Heart left ventricle (tissue), 16 donors: ENCODE measurements around the gene FAM98C. TPM values are rescaled to one million over a fixed set of nuclear protein-coding genes. Genes with fewer than 3 reads are reported as not detected.
"Not testable (repeated sequence)": the region's sequence is repeated elsewhere in the genome, so short reads cannot be mapped to it uniquely, and the experiment has no call there.

Experiments used
- ATAC-seq, 4 donors: fragments of 200-7000 bp; cut with Tn5 transposase; one replicate each; pipeline ENCODE4 v1.9.1; 2020 to 2022; ENCODE audit warnings: moderate library complexity in 4 of 4, mild to moderate bottlenecking in 3 of 4, moderate number of reproducible peaks in 1 of 4
- DNase-seq, 5 donors: peaks; one replicate each; pipeline ENCODE4 v3.0.0-alpha.2; 2020
- H3K27ac ChIP-seq, 12 donors: fragments of 200-600 bp; sonication (generic) in 4 of 12; one replicate each; pipeline versions ENCODE4 v1.5.0 to v1.8.0; 2016 to 2022; ENCODE audit warnings: mild to moderate bottlenecking in 2 of 12
- H3K27me3 ChIP-seq, 9 donors: fragments of 200-600 bp; sonication (generic) in 2 of 9; one replicate each; pipeline versions ENCODE4 v1.5.1 to v1.8.0; 2016 to 2022; ENCODE audit warnings: mild to moderate bottlenecking in 3 of 9
- H3K36me3 ChIP-seq, 9 donors: fragments of 200-600 bp; sonication (generic) in 2 of 9; one replicate each; pipeline versions ENCODE4 v1.5.0 to v1.8.0; 2018 to 2022; ENCODE audit warnings: mild to moderate bottlenecking in 2 of 9
- H3K4me1 ChIP-seq, 12 donors: fragments of 200-600 bp; sonication (generic) in 4 of 12; one replicate each; pipeline versions ENCODE4 v1.5.0 to v1.8.0; 2016 to 2022; ENCODE audit warnings: mild to moderate bottlenecking in 3 of 12
- H3K4me3 ChIP-seq, 12 donors: fragments of 200-600 bp; sonication (generic) in 4 of 12; one replicate each; pipeline versions ENCODE4 v1.5.0 to v1.8.0; 2017 to 2022; ENCODE audit warnings: mild to moderate bottlenecking in 9 of 12, moderate library complexity in 4 of 12
- H3K9me3 ChIP-seq, 12 donors: fragments of 200-600 bp; sonication (generic) in 4 of 12; one replicate each; pipeline versions ENCODE4 v1.5.0 to v1.8.0; 2016 to 2022; ENCODE audit warnings: mild to moderate bottlenecking in 1 of 12
- CTCF ChIP-seq, 12 donors: fragments of 200-600 bp; sonication (generic) in 4 of 12; IDR thresholded peaks; one replicate each; pipeline versions ENCODE4 v1.5.0 to v1.8.0; 2018 to 2022; ENCODE audit warnings: antibody characterized with exemption in 12 of 12, mild to moderate bottlenecking in 5 of 12
- POLR2A ChIP-seq, 2 donors: fragments of 450-650 bp; IDR thresholded peaks; one replicate each; pipeline ENCODE4 v1.6.1; 2017; ENCODE audit warnings: antibody characterized with exemption in 2 of 2, mild to moderate bottlenecking in 2 of 2, moderate library complexity in 2 of 2
- WGBS, 4 donors: extraction: QIAGEN DNeasy Blood & Tissue Kit in 2 of 4; methylation state at CpG; one replicate each; pipeline versions ENCODE4 v1.1.5 to v1.1.7; 2013 to 2018; 5-methylcytosine and 5-hydroxymethylcytosine counted together
- intact Hi-C, 10 donors: fragments of 100-400 bp; cut with DNase I; formaldehyde crosslinking; loops; one replicate each; pipeline versions ENCODE4 v1.11.1 to v1.14.2; 2022
- polyA plus RNA-seq, 2 donors: library from polyadenylated mRNA; stranded (reverse); fragments of 200-250 nt; gene quantifications; one replicate each; pipeline ENCODE4 v1.2.3, GENCODE V29; 2013
- total RNA-seq, 9 donors: library from RNA; depleted of rRNA in 2 of 9; stranded (reverse); fragments of >200 nt in 2 of 9; fragmentation: NEBNext Ultra II Directional in 3 of 9; extraction: Animal tissue kit (Norgen Biotek cat#: 25700) in 3 of 9; gene quantifications; one replicate each; pipeline versions ENCODE4 v1.1.0 to v1.2.4, GENCODE V29; 2016 to 2023
- donor health status: ischemic (EF 13 %, LVEDD 7.1; RV severe dilation, severe dysfunction).
- donor health status: healthy with polysubstance abuse.
- donor health status: DM: no; HTN: yes; CAD: no.
- donor health status: DM: no; HTN: no; CAD: no.
- donor health status: ischemic (EF 25% LVEDD 6.9; RV normal size, moderate dysfunction).
- donor health status: ischemic (EF 25% LVEDD 5.7; RV mildly dilated, moderate dysfunction).
- donor health status: healthy.
- donor health status: DM: yes; HTN: yes; CAD: no.
- donor health status: ischemic (EF 35%, LVEDD 5.7; RV mildly dilated, moderate dysfunction).
- donor health status: nonischemic (EF 11% LVEDD 7.7; RV severe dilation, severe dysfunction).
- donor health status: DM: yes; HTN: yes; CAD: no.
- donor health status: PGD.
- donor health status: ischemic (EF 29% LVEDD 5.4; RV normal size, mild dysfunction).
- donor health status: nonischemic (EF 23%, LVEDD 6.1; RV moderate dilation, normal function).

The FAM98C gene
- total and polyA plus RNA-seq, 11 donors: 9.3 to 15.8 (median 11.8) TPM

- H3K4me1 ChIP-seq: peaks cover 0 to 20% (median 9%) of the 10 kb centered on the region in 12 donors
- 0 to 1% (median 1%) methylated on average over 27 to 37 of the region's 37 CpGs for WGBS, 4 donors
- DNase-seq (peak; percentile 78 to 87 (median 82)), ATAC-seq (peak; percentile 76 to 93 (median 91))
- peaks cover 0 to 24% (median 0%) of the 10 kb centered on the region in 9 donors for H3K27me3 ChIP-seq
- TF ChIP-seq CTCF (IDR thresholded peaks at IDR 0.05): no peak
- TF ChIP-seq POLR2A (IDR thresholded peaks at IDR 0.05): no peak
- peak overlapping the region in 6 of 12 donors; percentile 2 to 70 (median 52) for H3K27ac ChIP-seq
- peak overlapping the region; percentile 37 to 97 (median 63) for H3K4me3 ChIP-seq
- no peaks in the 10 kb centered on the region for H3K9me3 ChIP-seq
- intact Hi-C loops: loop anchor here in 2 of 10 donors (1.0 to 2.0 kb wide), 2 partner anchors 24 to 25 kb away; no protein-coding TSS in a partner anchor
- no peaks in the 10 kb centered on the region for H3K36me3 ChIP-seq
Observed at GRCh38 chr19:38361633-38362075, 41.2 kb upstream of the FAM98C start.

GRCh38 chr19:38362076-38362945 lies 40.6 kb upstream of the FAM98C start:
- peak; percentile 80 to 92 (median 88) for DNase-seq
- Histone ChIP-seq H3K4me1 (peaks cover 0 to 20% (median 9%) of the 10 kb centered on the region in 12 donors), H3K4me3 (peak overlapping the region; percentile 37 to 97 (median 63)), H3K36me3 (no peaks in the 10 kb centered on the region), H3K27me3 (peaks cover 0 to 18% (median 0%) of the 10 kb centered on the region in 9 donors), H3K9me3 (no peaks in the 10 kb centered on the region), H3K27ac (peak overlapping the region in 9 of 12 donors; percentile 2 to 70 (median 54))
- intact Hi-C loops: no loop called here
- TF ChIP-seq POLR2A (IDR thresholded peaks at IDR 0.05) (no peak), CTCF (IDR thresholded peaks at IDR 0.05) (no peak)
- peak; percentile 49 to 89 (median 80) for ATAC-seq
- 2 to 3% (median 3%) methylated on average over 59 to 68 of the region's 68 CpGs for WGBS, 4 donors

GRCh38 chr19:38362946-38363688 lies 39.8 kb upstream of the FAM98C start:
- 84 to 89% (median 85%) methylated on average over 14 to 15 of the region's 16 CpGs for WGBS, 4 donors
- H3K4me3 ChIP-seq: peak overlapping the region in 10 of 12 donors; percentile 37 to 97 (median 64)
- peak overlapping the region in 1 of 12 donors; percentile 70 for H3K27ac ChIP-seq
- DNase-seq, H3K9me3 ChIP-seq, H3K36me3 ChIP-seq, ATAC-seq, intact Hi-C loops: not testable (repeated sequence)
- peaks cover 0 to 18% (median 0%) of the 10 kb centered on the region in 9 donors for H3K27me3 ChIP-seq
- H3K4me1 ChIP-seq: peaks cover 0 to 20% (median 9%) of the 10 kb centered on the region in 12 donors

GRCh38 chr19:38367041-38367440 lies 35.9 kb upstream of the FAM98C start:
- Histone ChIP-seq H3K27me3 (no peaks in the 10 kb centered on the region), H3K4me1 (peaks cover 0 to 11% (median 6%) of the 10 kb centered on the region in 12 donors), H3K9me3 (no peaks in the 10 kb centered on the region), H3K27ac (no peak overlapping the region), H3K4me3 (no peak overlapping the region), H3K36me3 (no peaks in the 10 kb centered on the region)
- intact Hi-C loops: no loop called here
- TF ChIP-seq CTCF (IDR thresholded peaks at IDR 0.05) (no peak), POLR2A (IDR thresholded peaks at IDR 0.05) (no peak)
- DNase-seq (no peak), ATAC-seq (no peak)
- WGBS, 4 donors: 81 to 86% (median 85%) methylated on average over 12 of the region's 12 CpGs
